Measurements from ENCODE around the gene EXOG. TPM values are rescaled to one million over a fixed set of nuclear protein-coding genes. Genes with fewer than 3 reads are reported as not detected.

The EXOG gene
- total RNA-seq, 5 donors from 2014 or later (not counting 1 experiment from before 2014, with no cell fraction given), result 21.5 to 24.8 (median 22.9) TPM

DNA sequence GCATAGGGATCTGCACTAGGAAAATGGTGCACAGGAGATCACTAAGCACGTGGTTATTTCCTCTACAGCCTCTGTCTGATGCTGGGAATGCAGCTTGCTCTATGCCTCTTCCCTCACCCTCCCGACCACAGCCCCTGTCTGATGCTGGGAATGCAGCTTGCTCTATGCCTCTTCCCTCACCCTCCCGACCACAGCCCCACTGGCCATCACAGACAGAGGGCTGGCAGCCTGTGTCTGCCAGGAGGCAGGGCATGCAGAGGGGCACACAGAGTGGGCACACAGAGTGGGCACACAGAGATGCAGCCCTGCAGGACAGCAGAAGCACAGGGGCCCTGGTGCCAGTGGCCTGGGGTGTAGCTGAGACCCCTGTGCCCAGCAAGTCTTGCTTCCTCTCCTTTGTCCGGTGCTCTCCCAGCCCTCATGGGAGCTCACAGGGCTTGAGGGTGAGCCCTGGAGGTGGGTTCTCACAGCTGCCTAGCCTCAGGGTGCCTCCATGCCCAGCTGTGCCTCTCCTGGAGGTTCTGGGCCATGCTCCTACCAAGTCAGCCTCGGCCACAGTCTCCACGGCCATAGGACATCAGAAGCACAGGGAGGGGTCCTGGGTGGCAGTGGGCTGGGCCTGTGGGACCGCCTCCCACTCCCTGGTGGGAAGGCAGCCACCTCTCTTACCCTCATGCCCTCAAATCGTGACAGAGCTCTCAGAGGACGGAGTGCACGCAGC is 65.8 kb downstream of the EXOG start:
- ChIA-PET CTCF (interaction anchor here in 1 of 2 donors (0.6 kb wide), 1 partner anchor 10 kb away, joined by 4 read pairs; no protein-coding TSS in a partner anchor), POLR2A (no interaction called here)
- Mint-ChIP-seq H3K27me3 (peaks cover 0 to 4% of the 10 kb centered on the region in 2 donors), H3K36me3 (no peaks in the 10 kb centered on the region), H3K27ac (no peak overlapping the region), H3K4me1 (no peaks in the 10 kb centered on the region), H3K4me3 (no peak overlapping the region), H3K9me3 (no peaks in the 10 kb centered on the region)
- Histone ChIP-seq H3K9me3 (no peaks in the 10 kb centered on the region), H3K4me3 (ENCODE audit: control insufficient read depth in 1 of 2, extremely low read depth in 1 of 2, low read length in 1 of 2) (no peak overlapping the region), H3K4me1 (ENCODE audit: control insufficient read depth in 1 of 2, extremely low read depth in 1 of 2, insufficient read depth in 2 of 2, low read length in 2 of 2) (no peaks in the 10 kb centered on the region), H3K27me3 (replicated peaks in 1 of 2; ENCODE audit: control insufficient read depth in 2 of 2, extremely low read depth in 1 of 2, insufficient read depth in 2 of 2, low read length in 1 of 2) (peaks cover 0 to 11% of the 10 kb centered on the region in 2 experiments), H3K27ac (ENCODE audit: low read length) (no peak overlapping the region), H3K36me3 (ENCODE audit: control insufficient read depth in 2 of 2, extremely low read depth in 1 of 2, insufficient read depth in 1 of 2, low read length in 1 of 2) (no peaks in the 10 kb centered on the region)
- ATAC-seq (replicated peaks in 1 of 4) (no peak), DNase-seq (no peak)
- 80% methylated on average over 7 of the region's 10 CpGs for WGBS (ENCODE audit: insufficient coverage)

DNA sequence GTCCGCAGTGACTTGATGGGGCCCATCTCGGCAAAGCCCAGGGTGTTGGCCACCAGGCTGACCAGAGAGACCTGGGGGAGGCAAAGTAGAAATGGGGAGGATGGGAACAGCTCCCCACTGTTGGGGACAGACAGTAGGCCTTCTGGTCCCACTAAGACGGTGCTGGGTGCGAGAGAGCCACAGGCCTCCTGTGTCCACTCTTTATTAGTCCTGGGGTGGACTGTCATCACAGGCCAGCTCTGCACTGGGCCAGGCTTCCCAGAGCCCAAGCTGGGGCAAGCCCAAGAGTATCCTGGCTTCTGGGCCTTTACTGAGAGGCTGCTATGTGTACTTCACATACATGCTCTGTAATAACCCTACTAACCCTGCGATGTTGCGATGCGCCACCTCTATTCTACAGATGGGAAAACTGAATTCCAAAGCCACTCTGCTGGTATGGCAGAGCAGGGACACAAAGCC is 66.4 kb downstream of the EXOG start:
- Histone ChIP-seq H3K4me1 (ENCODE audit: control insufficient read depth in 1 of 2, extremely low read depth in 1 of 2, insufficient read depth in 2 of 2, low read length in 2 of 2) (no peaks in the 10 kb centered on the region), H3K9me3 (no peaks in the 10 kb centered on the region), H3K27me3 (replicated peaks in 1 of 2; ENCODE audit: control insufficient read depth in 2 of 2, extremely low read depth in 1 of 2, insufficient read depth in 2 of 2, low read length in 1 of 2) (peaks cover 0 to 11% of the 10 kb centered on the region in 2 experiments), H3K4me3 (ENCODE audit: control insufficient read depth in 1 of 2, extremely low read depth in 1 of 2, low read length in 1 of 2) (no peak overlapping the region), H3K36me3 (ENCODE audit: control insufficient read depth in 2 of 2, extremely low read depth in 1 of 2, insufficient read depth in 1 of 2, low read length in 1 of 2) (no peaks in the 10 kb centered on the region), H3K27ac (ENCODE audit: low read length) (no peak overlapping the region)
- no peak overlapping the region for H3K4me3 Mint-ChIP-seq
- ATAC-seq (replicated peaks in 1 of 4) (no peak), DNase-seq (no peak)
- H3K27ac Mint-ChIP-seq, result no peak overlapping the region
- H3K27me3 Mint-ChIP-seq, result peaks cover 0 to 4% of the 10 kb centered on the region in 2 donors
- 91% methylated on average over 2 of the region's 7 CpGs for WGBS (ENCODE audit: insufficient coverage)
- no peaks in the 10 kb centered on the region for H3K36me3 Mint-ChIP-seq
- no peaks in the 10 kb centered on the region for H3K4me1 Mint-ChIP-seq
- H3K9me3 Mint-ChIP-seq, result no peaks in the 10 kb centered on the region
- CTCF ChIA-PET, result no interaction called here
- POLR2A ChIA-PET, result no interaction called here

DNA sequence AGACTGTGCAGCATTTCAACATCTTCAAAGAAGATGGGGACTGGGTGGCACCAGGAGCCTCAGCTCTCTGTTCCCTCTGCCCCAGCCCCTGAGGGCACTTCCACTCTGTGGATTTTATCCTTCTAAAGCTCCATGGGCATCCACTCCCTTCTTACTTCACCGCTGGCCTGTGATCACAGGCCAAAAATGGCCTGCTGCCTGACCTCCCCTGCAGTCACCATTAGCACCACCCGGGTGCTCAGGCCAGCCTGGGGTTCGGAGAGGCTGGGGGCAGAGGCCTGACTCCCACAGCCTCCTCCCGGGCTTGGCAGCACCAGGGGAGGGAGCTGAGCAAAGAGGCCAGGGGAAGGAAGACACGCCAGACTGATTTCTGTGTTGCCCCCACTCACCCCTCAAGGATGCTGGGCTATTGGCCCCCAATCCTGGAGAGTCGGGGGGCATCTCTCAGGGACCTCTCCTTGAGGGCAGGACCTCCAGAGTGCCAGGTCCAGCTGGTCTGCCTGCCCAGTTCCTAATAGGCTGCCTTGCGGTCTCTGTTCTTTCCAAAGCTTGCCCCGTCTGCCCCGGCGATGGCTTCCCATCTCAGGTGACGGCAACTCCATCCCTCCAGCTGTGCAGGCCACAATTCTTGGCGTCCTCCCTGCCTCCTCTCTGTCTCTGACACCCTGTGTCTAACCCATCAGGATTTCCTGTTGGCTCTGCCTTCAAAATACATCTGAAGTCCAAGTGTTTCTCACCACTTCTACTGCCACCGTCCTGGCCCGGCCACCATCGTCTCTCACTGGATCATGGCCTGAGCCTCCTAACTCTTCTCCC is 67.1 kb downstream of the EXOG start:
- no peaks in the 10 kb centered on the region for H3K9me3 ChIP-seq
- H3K9me3 Mint-ChIP-seq, result no peaks in the 10 kb centered on the region
- H3K27me3 Mint-ChIP-seq, result peaks cover 0 to 4% of the 10 kb centered on the region in 2 donors
- no peaks in the 10 kb centered on the region for H3K4me1 ChIP-seq (ENCODE audit: control insufficient read depth in 1 of 2, extremely low read depth in 1 of 2, insufficient read depth in 2 of 2, low read length in 2 of 2)
- no peaks in the 10 kb centered on the region for H3K36me3 ChIP-seq (ENCODE audit: control insufficient read depth in 2 of 2, extremely low read depth in 1 of 2, insufficient read depth in 1 of 2, low read length in 1 of 2)
- ChIA-PET CTCF (no interaction called here), POLR2A (no interaction called here)
- DNase-seq (no peak), ATAC-seq (replicated peaks in 1 of 4) (no peak)
- no peak overlapping the region for H3K27ac ChIP-seq (ENCODE audit: low read length)
- no peak overlapping the region for H3K4me3 Mint-ChIP-seq
- H3K27me3 ChIP-seq (replicated peaks in 1 of 2; ENCODE audit: control insufficient read depth in 2 of 2, extremely low read depth in 1 of 2, insufficient read depth in 2 of 2, low read length in 1 of 2), result peaks cover 0 to 11% of the 10 kb centered on the region in 2 experiments
- no peak overlapping the region for H3K27ac Mint-ChIP-seq
- 84% methylated on average over 14 of the region's 15 CpGs for WGBS (ENCODE audit: insufficient coverage)
- H3K4me1 Mint-ChIP-seq, result no peaks in the 10 kb centered on the region
- no peaks in the 10 kb centered on the region for H3K36me3 Mint-ChIP-seq
- no peak overlapping the region for H3K4me3 ChIP-seq (ENCODE audit: control insufficient read depth in 1 of 2, extremely low read depth in 1 of 2, low read length in 1 of 2)

DNA sequence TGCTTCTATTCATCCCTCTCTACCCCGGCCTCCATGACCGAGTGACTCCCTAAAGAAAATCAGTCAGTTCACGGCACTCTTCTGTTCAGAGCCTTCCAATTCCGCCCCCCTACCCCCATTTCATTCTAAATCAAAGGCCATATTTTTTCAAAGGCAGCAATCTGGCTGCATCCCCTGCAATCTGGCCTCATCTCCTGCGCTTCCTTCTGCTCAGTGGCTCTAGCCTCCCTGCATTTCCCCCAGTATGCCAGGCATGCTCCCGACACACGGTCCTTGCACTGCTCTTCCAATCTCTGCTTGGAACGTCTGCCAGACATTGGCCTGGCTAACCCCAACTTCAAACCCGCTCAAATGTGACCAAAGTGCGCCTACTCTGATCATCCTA is 67.7 kb downstream of the EXOG start:
- no peak overlapping the region for H3K27ac Mint-ChIP-seq
- 67% methylated on average over 8 of the region's 10 CpGs for WGBS (ENCODE audit: insufficient coverage)

DNA sequence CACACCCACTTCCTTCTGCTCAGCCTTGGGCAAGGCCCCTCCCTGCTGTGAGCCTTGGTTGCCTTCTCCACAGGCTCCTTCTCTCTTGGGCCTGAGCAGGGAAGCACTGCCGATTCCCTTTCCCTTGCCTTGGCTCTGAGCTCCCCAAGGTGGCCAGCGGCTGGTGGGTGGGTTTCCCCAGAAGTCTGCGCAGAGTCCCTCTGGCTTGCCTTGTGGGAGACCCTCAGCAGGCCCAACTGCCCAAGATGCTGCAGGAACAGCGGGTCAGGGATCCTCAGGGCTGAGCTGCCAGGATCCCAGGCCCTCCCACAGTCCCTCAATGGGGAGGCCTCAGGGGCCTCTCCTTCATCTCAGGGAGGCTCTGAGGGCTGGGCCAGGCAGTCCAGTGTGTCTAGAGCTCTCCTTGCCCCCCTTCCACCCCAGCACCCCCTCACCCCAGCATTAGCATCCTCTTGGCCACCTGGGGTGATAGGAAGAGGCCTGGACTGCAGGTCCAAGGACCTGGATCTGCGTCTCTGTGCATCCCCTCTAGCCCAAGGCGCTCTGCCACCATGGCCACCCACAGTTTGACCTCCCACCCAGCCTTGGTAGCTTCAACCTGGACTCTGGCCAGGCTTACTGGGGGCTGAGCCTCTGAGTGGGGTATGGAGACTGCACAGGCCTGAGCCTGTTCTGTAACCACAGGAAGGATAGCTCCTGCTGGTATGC is 68.6 kb downstream of the EXOG start:
- Histone ChIP-seq H3K9me3 (no peaks in the 10 kb centered on the region), H3K27ac (ENCODE audit: low read length) (no peak overlapping the region), H3K4me3 (ENCODE audit: control insufficient read depth in 1 of 2, extremely low read depth in 1 of 2, low read length in 1 of 2) (no peak overlapping the region), H3K36me3 (ENCODE audit: control insufficient read depth in 2 of 2, extremely low read depth in 1 of 2, insufficient read depth in 1 of 2, low read length in 1 of 2) (no peaks in the 10 kb centered on the region), H3K4me1 (ENCODE audit: control insufficient read depth in 1 of 2, extremely low read depth in 1 of 2, insufficient read depth in 2 of 2, low read length in 2 of 2) (no peaks in the 10 kb centered on the region), H3K27me3 (replicated peaks in 1 of 2; ENCODE audit: control insufficient read depth in 2 of 2, extremely low read depth in 1 of 2, insufficient read depth in 2 of 2, low read length in 1 of 2) (peaks cover 0 to 11% of the 10 kb centered on the region in 2 experiments)
- ChIA-PET CTCF (interaction anchor here in 1 of 2 donors (0.6 kb wide), 1 partner anchor 1757 kb away, joined by 3 read pairs; no protein-coding TSS in a partner anchor), POLR2A (interaction anchor here in 1 of 2 donors (0.5 kb wide), 1 partner anchor 121 kb away, joined by 4 read pairs; no protein-coding TSS in a partner anchor)
- no peak overlapping the region for H3K27ac Mint-ChIP-seq
- H3K9me3 Mint-ChIP-seq, result no peaks in the 10 kb centered on the region
- no peaks in the 10 kb centered on the region for H3K4me1 Mint-ChIP-seq
- no peaks in the 10 kb centered on the region for H3K36me3 Mint-ChIP-seq
- H3K4me3 Mint-ChIP-seq, result no peak overlapping the region
- WGBS (ENCODE audit: insufficient coverage), result 81% methylated on average over 5 of the region's 6 CpGs
- ATAC-seq (replicated peaks in 1 of 4) (no peak), DNase-seq (no peak)
- peaks cover 0 to 4% of the 10 kb centered on the region in 2 donors for H3K27me3 Mint-ChIP-seq

More for the DNA sequence above, 67.7 kb downstream of the EXOG start:
- no peaks in the 10 kb centered on the region for H3K36me3 Mint-ChIP-seq
- peaks cover 0 to 4% of the 10 kb centered on the region in 2 donors for H3K27me3 Mint-ChIP-seq
- ATAC-seq (replicated peaks in 1 of 4) (no peak), DNase-seq (no peak)
- no peak overlapping the region for H3K4me3 Mint-ChIP-seq
- no peaks in the 10 kb centered on the region for H3K4me1 ChIP-seq (ENCODE audit: control insufficient read depth in 1 of 2, extremely low read depth in 1 of 2, insufficient read depth in 2 of 2, low read length in 2 of 2)
- H3K4me3 ChIP-seq (ENCODE audit: control insufficient read depth in 1 of 2, extremely low read depth in 1 of 2, low read length in 1 of 2), result no peak overlapping the region
- H3K27ac ChIP-seq (ENCODE audit: low read length), result no peak overlapping the region
- ChIA-PET POLR2A (no interaction called here), CTCF (no interaction called here)
- no peaks in the 10 kb centered on the region for H3K9me3 Mint-ChIP-seq
- H3K9me3 ChIP-seq, result no peaks in the 10 kb centered on the region
- no peaks in the 10 kb centered on the region for H3K36me3 ChIP-seq (ENCODE audit: control insufficient read depth in 2 of 2, extremely low read depth in 1 of 2, insufficient read depth in 1 of 2, low read length in 1 of 2)
- H3K4me1 Mint-ChIP-seq, result no peaks in the 10 kb centered on the region
- H3K27me3 ChIP-seq (replicated peaks in 1 of 2; ENCODE audit: control insufficient read depth in 2 of 2, extremely low read depth in 1 of 2, insufficient read depth in 2 of 2, low read length in 1 of 2), result peaks cover 0 to 11% of the 10 kb centered on the region in 2 experiments
